SIG-M5 (cell line): Measurements from ENCODE around the gene PEPD.

ENCODE experiments used
- DNase-seq: peaks from one replicate; lab custom pipeline; 2025; lab: John Stamatoyannopoulos, UW

The PEPD gene

DNA sequence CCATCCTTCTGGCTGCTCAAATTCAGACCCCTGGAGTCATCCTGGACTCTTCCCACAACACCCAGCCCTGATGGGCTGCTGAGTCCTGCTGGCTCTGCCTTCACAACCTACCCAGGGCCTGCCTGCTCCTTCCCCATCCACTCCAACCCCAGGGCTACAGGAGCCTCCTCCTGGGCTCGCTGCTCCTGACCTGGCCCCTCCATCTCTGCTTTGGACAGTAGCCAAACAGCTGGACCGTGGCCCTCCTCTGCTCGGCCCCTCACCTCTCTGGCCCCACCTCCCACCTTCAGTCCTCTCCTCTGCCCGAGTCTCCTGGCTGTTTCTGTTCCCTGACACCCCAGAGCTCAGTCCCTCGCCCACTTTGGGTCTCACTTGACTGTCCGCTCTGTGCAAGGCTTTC lies 81.3 kb downstream of the PEPD start:
- no peak for DNase-seq

DNA sequence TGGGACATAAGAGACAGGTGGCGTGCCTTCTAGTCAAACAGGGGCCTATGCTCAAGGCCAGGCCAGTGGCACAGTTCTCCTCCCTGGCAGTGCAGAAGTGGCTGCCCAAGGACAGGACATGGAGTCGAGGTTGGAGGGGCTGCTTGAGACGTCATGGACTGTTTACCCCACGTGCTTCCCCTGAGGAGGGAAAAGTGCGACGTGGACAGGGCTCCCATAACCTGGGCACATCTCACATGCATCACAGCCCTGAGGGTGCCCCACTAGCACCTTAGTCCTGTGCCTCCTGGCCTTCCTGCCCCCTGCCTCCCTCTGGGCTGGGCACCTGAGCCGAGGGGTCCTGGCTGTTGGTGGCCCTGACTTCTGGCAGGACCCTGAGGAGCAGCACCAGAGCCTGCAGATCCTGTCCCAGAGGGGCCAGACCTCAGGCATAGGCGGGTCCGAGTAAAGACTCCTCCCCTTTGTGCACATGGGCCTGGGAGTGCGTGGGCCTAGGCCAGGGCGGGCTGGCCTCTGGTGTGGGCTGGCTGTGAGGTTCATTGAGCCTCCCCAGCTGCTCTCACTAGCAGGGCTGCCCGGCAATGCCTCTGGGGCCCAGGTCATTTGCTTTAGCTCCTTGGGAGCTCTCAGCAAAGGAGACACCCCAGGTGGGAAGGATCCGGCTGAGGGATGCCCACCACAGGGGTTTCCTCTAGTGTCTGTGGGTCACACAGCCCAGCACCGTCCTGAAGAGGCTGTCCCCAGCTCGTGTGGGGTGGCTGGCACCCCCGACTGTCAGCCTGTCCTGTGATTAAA lies 82.4 kb downstream of the PEPD start:
- no peak for DNase-seq

DNA sequence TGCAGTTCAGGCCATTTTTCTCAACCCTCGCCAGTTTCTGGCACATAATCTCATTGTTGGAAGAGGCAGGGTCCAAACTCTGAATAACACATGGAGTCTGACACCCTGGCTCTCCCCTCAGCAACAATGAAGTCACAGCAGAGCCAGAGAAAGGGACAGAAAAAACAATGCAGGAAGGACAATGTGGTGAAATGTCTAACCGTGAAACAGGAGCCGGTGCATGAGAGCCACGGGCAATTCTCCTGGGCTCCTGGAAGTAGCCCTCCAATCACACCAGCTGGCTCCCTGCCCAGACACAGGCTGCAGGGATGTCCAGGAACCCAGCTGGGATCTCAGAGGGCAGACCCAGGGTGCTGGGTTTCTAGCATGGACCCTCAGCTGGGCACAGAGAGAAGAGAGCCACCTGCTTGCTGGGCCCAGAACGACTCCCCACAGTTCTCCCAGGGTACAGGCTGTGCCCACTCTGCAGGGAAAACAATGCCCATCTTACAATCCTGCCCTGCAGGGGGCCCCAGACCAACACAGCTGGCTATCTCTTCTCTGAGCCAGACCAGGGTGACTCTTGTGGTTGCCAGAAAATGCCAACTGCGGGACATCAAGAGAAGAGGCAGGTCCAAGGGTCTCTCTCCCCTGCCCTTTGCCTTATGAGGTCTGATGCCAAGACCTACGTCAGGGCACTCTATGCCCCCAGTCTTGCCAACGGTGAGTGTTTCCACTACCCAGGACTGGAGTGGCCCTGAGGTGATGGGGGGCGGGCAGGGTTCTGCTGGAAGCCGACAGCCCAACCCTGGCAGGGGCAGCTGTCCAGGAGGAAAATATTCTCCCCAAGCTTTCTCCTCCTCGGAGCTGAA lies 83.5 kb downstream of the PEPD start:
- DNase-seq = no peak

DNA sequence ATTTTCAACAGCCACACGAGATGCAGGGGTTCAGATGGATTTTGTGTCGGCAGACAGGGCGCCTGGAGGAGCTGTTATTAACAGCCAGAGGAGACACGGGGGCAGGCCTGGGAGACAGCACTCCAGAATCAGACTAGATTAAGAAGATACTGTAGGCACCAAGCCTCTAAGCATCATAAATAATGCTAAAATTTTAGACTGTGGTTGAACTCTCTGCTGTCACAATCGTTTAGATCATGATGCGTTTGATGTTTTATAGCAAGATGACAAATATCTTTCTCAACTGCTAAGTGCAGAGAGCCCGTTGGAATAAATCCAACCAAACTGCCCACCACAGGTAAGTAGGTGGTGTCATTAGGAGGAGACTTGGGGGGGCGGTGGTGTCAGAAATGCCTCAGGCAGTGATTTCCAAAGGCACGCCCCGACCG lies 84.2 kb downstream of the PEPD start:
- DNase-seq = no peak

DNA sequence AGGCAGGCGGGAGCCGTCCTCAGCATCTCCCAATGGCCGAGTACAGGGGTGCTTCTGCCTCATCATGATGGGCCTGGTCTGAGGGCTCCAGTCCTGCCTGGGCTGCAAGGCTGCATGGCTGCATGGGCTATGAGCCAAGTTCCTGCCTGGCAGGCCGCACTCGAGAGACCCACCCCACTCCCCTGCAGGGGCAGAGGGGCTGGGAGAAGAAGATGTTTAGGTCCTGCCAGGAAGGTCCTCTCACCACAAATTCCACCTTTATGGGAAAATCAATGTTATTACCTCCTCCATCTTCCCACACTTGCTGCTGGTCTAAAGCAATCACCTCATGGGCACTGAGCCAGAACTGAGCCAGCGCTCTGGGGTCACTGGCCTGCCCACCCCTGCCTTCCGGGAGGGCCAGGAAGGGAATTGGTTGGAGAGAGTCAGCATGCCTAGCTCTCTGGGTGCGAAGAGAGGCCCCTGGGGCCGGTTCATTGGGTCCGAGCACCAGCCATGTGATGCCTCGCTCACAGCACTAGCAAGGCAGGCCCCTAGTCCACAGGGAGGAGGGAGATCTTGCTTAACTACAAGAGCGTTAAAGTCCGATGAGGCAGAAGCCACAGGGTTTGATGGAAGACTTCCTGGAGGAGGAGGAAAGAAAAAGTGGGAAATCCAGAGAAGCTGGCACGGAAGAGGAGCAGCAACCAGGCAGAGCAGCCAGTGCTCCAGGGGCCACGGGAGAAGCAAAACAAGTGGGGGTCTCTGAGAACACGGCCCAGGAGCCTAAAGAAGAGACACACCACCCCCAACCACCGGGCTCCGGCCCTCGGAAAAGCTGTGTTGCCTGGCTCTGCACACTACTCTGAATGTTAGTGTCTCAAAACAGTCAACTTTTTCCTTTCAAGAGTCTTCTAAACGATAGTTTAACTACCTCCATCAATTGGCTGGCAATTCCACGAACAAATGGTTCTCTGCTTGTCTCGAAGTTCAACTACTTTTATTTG lies 84.9 kb downstream of the PEPD start:
- DNase-seq = no peak

DNA sequence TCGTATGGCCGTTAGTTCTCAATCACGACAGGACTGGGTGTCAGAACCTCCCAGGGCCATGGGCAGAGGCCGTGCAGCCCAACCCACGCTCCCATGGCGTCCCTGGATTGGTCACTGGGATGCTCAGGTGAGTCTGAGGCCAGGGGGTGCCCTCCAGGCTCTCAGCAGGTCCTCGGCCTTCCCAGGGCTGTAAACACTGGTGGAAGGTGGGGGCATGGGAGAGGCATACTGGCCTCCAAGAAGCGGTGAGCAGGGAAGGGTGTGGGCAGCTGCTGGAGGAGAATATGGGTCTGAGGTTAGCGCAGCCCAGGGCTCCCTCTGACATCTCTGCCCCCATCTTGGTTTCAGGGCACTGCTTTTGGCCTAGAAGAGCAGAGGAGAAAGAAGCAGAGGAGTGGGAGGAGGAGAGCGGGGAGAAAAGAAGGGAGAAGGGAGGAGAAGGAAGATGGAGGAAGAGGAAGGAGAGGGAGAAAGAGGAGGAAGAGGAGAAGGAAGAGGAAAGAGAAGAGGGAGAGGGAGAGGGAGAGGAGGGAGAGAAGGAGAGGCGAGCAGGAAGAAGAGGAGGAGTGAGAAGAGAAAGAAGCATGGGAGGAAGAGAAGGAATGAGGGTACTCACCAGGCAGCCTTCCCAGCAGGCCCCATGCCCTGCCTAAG lies 85.8 kb downstream of the PEPD start:
- no peak for DNase-seq

DNA sequence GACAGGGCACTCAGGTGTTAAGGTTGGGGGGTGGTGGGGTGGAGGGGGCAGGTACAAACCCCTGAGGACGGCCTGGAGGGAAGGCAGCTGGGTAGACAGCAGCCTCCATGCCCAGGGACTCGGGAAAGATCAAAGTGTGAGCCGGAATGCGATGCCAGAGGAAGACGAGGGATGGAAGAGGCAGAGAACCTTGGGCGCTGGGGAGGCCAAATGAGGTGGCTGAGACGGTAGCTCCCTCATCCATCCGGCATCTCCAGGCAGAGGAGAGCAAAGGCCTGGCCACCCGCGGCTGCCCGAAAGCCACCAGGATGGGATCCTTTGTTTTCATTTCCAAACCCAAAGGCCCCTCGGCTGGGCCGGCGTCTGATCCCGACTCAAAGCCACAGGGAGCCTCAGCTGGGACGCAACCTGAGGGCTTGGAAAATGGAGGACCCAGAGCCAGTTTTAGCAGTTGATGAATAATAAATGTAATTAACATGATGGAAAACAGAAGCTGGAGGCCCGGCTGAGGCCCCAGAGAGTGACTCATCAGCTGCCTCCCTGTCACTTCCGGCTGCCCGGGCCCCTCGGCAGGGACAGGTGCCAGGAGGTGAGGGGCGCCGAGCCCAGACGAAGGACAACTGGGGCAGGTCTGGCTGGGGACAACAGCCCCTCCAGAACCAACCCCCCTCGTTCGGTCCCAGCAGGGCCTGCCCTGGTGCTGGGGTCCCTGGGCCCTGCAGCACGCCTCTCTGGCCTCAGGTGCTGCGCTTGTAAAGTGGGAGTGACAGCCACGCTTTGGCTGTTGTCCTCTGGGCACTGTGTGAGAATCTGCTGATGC lies 86.5 kb downstream of the PEPD start:
- DNase-seq = no peak

DNA sequence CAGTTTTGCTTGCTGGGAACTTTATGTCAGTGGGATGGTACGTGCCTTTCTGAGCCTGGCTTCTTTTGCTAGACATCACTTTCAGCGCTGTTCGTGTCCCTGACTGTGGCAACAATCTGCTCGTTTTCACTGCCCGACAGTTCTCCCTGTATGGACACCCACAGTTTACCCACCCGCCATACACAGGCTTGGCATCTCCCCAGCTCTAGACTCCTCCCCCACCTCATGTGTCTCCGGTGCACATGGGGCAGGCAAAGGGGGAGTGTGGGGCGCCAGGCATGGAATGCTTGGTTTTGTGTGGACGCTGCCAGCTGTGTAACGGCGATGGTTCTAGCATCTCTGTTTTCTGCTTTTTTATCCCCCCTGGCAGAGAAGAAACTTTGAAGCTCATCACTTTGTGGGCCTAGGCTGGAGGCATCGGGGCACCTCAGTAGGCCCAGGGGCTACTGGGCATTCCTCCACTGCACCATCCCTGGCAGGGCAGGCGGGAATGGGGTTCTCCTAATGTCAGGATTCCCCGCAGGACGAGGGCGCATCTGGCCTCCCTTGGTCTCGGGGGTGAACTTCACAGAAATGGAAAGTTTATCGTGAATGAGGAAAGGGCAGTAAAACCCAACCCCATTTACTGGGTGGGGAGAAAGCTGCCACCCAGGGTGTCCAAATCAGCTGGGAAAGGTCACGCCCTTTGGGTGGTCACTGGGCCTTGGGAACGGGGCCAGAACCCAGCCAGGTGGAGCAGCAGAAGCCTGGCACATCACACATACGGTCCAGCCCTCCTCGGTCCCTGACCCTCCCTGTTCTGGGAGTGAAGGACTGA lies 87.3 kb downstream of the PEPD start:
- no peak for DNase-seq

DNA sequence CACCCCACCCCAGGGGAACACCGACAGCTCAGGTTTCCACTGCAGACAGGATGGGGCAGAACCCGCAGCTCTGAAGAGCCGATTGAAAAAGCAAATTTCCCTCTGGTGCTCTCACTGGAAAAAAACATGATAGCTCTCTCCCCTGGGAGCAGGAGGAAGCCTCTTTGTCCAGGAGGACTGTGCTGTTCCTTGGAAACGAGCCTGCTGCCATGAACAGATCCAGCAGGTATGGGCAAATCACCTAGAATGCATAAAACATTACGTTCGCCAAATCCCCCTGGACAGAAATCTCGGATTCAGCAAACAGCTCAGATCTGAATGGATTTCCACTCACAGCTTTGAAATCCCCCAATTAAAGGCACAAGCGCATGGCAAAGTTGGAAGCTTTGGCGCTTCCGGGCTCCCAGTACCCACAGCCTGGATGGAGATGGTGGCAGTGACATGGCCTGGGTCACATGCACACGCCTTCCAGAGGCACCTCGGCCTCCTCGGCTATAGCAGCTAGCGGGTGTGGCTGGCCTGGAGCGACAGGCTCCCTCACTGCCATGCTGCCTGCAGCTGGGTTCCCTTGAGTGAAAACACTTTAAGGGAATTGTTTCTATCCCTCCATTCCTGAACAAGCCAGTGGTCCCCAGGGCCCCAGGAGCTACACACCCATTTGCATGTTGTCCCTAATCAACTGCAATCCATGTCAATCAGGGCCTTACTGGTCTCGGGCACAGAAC lies 89.0 kb downstream of the PEPD start:
- no peak for DNase-seq

DNA sequence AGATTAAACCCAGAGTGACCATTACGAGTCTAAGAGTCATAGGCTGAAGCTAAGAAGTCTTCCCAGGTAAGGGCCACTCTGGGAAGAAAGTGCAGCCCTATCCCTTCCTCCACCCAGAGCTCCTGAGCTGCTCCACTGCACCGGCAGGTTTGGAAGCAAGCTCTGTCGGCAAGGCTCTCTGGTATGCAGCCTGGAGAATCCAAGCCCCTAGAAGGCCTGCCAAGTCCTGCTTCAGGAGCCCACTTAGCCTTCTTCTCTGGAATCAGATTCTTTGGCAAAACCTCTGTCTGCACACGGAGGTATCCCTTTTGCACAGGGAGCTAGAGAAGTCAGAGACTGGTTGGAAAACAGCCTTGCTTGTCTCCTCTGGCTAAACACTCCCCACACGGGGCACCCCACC lies 89.6 kb downstream of the PEPD start:
- DNase-seq = no peak

DNA sequence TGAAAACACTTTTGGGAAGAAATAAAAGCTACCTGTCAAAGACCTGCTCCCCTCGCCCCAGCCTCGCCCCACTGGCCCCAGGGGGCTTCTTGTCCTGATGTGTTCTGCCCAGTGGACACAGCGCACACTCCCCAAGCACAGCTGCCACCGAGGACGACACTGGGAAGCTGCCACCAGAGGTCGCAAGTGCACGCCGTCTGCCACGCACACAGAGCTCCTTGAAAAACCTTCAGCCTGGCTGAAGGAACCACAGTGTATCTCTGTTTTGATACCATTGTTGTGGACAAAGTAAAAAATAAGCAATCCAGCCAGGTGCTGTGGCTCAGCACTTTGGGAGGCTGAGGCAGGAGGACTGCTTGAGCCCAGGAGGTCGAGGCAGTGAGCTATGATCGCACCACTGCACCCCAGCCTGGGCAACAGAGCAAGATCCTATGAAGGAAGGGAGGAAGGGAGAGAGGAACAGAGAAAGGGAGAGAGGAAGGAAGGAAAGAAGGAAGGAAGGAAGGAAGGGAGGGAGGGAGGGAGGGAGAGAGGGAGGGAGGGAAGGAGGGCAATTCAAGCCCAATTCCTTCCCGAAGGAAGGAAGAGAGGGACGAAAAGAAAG lies 90.8 kb downstream of the PEPD start:
- no peak for DNase-seq

DNA sequence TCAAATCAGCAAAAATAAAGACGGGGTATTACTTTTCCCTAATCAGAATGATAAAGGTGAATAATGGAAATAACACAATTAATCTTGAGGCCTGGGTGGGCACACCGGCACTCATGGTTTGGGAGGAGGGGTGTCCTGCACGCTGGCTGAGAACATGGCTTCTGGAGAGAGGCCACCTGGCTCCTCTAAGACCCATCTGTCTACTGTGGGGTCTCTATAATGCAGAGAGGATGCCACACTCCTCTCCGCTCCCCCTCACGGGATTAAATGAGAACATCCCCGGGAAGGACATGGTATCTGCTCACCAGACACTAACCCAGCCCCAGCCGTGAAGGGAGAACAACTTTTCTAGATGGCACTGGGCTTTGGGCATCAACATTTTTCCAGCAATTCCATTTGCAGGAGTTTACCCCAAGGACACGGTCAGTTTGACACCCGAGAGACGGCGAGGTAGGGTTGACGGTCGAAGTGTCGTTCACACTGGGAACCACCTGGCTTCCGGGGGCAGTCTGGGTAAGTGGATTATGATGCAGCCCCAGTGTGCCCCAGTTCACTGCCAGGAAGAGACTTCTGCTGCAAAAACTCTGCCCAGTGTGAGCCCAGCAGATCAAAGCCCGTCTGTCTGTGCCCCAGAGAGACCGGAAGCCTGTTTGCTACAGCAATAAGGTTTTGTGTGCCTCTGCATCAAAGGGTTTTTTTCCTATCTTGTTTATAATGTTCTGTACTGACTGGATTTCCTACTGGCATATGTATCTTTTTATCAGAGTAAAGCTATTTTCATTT lies 91.5 kb downstream of the PEPD start:
- no peak for DNase-seq

DNA sequence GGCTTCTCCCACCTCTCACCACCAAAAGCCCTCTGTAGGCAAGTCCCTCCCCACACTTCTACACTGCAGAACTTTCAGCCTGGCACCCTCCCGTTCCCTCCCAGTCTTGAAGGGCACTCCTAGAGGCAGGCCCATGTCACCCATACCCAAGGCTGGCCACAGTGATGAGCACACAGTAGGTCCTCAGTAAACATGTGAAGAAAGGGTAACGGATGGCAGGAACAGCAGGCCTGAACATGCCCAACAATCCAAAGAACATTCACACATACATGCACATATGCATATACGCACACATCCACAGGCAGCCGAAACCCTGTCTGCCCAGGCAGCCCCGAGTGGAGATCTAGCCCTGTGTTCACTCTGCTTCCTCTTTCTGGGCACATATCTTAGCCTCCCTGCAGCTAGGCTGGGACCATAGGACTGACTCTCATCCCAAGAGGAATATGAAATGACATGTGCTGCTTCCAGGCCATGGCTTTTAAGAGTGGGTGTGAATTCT lies 92.9 kb downstream of the PEPD start:
- DNase-seq = no peak

DNA sequence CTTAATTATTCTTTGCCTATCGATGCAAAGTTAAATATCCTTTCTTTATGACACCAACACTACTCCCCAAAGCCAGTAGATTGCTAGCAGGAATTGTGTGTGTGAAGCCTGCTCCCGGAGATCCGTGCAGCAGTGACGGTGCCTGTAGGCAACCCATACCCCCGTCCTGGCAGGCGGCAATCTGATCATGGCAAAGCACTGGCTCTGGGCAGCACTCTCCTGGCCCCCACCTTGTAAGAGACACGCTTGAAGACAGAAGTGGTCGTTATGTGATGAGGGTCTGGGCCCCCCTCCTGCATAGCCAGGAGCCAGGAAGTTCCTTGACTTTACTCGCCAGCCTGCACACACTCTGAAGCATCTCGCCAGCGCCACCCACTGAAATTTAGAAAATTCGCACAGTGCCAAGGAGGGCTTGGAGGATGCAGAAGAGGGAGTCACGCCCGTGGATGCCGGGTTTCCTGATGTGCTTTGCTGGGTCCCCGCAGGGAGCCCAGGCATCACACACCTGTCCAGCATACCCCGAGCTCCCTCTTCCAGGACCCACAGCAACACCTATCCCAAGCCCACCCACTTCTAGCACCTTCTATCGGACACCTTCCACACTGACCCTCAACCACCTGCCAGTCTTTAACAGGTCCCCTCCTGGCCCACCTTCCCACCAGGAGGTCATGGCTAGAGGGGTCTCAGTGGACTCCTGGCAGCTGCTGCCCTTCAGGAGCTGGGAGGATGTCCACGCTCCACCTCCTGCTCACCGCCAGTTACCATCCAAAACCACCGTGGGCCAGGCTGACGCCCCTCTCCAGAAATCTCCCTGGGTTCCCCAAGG lies 93.6 kb downstream of the PEPD start:
- no peak for DNase-seq

DNA sequence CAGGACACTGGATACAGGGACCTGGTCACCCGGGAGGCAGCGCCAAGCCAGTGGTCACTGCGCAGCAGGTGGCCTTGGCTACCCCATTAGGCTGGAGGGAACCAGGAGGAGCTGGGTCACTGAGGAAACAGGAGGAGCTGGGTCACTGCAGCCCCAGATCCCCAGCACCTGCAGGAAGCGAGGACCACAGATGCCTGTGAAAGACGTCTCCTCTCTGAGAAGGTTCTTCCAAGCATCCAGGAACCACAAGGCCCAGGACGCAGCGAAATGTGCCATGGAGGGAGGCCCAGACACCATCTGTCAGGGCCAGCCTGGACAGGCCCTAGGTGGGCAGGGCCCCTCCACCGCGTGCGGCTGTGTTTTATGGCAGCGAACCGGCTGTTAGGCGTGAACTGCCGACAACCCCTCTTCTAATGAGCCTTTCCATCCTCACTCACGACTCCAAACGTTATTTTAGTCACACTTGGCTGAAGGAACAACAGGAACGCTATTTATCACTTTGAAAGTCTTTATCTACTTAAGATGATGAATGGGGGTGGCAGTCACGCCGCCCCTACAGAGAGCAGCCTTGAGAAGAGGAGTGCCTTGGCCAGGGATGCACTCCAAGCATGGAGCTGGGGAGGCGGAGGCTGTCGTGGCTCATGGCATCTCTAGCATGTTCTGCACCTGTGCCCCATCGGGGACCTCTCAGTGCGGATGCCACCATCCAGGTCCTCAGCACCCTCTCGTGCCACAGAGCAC lies 94.8 kb downstream of the PEPD start:
- DNase-seq = no peak

DNA sequence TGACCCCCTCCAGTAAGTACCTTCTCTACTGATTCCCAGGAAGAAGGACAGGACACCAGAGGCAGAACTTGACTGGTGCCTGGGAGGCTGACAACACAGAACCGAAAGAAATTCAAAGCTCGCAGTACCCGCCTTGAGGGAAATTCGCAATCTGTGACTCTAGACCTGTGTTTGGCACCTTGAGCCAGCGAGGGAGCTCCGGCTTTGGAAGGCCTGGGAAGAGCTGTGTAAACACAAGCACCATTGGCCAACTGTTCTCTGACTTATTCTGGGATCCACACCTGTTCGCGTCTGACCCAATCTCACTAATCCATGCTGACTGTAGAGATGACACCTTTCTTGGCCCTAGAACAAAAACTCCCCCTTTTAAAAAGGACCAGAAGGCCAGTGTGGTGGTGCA lies 97.4 kb downstream of the PEPD start:
- DNase-seq = no peak
